Heart left ventricle (tissue), 13 donors: ENCODE results near the gene BMP2K.

Source experiments
- CTCF ChIP-seq, 12 donors: fragments of 200-600 bp; sonication (generic) in 4 of 12; IDR thresholded peaks; one replicate each; pipeline versions ENCODE4 v1.5.0 to v1.8.0; 2018 to 2022; ENCODE audit warnings: antibody characterized with exemption in 12 of 12, mild to moderate bottlenecking in 5 of 12
- POLR2A ChIP-seq, 2 donors: fragments of 450-650 bp; IDR thresholded peaks; one replicate each; pipeline ENCODE4 v1.6.1; 2017; ENCODE audit warnings: antibody characterized with exemption in 2 of 2, mild to moderate bottlenecking in 2 of 2, moderate library complexity in 2 of 2
- donor health status: ischemic (EF 13 %, LVEDD 7.1; RV severe dilation, severe dysfunction).
- donor health status: DM: no; HTN: yes; CAD: no.
- donor health status: DM: no; HTN: no; CAD: no.
- donor health status: ischemic (EF 25% LVEDD 6.9; RV normal size, moderate dysfunction).
- donor health status: ischemic (EF 25% LVEDD 5.7; RV mildly dilated, moderate dysfunction).
- donor health status: ischemic (EF 35%, LVEDD 5.7; RV mildly dilated, moderate dysfunction).
- donor health status: nonischemic (EF 11% LVEDD 7.7; RV severe dilation, severe dysfunction).
- donor health status: DM: yes; HTN: yes; CAD: no.
- donor health status: PGD.
- donor health status: ischemic (EF 29% LVEDD 5.4; RV normal size, mild dysfunction).
- donor health status: nonischemic (EF 23%, LVEDD 6.1; RV moderate dilation, normal function).

- TF ChIP-seq CTCF (IDR thresholded peaks at IDR 0.05) (no peak), POLR2A (IDR thresholded peaks at IDR 0.05) (no peak)
Observed at GRCh38 chr4:78749258-78749971, 26.7 kb upstream of the BMP2K start.
